Ascending aorta (tissue), 2 donors: ENCODE results near the gene ATIC. TPM values are rescaled to one million over a fixed set of nuclear protein-coding genes. Genes with fewer than 3 reads are reported as not detected.

Experiments
- DNase-seq, 2 donors: peaks; one replicate each; pipeline ENCODE4 v3.0.0-alpha.2; 2019; ENCODE audit warnings: low spot score in 2 of 2
- H3K27ac ChIP-seq, 2 donors: fragments of 200-600 bp; sonication (generic); one replicate each; pipeline ENCODE4 v1.5.1; 2016 to 2017; ENCODE audit warnings: mild to moderate bottlenecking in 1 of 2
- H3K27me3 ChIP-seq: fragments of 200-600 bp; sonication (generic); one replicate; pipeline ENCODE4 v1.5.1; 2017
- H3K36me3 ChIP-seq, 2 donors: fragments of 200-600 bp; sonication (generic); one replicate each; pipeline ENCODE4 v1.5.1; 2016
- H3K4me1 ChIP-seq, 2 donors: fragments of 200-600 bp; sonication (generic); one replicate each; pipeline ENCODE4 v1.5.1; 2016 to 2017; ENCODE audit warnings: mild to moderate bottlenecking in 1 of 2
- H3K4me3 ChIP-seq, 2 donors: fragments of 200-600 bp; sonication (generic); one replicate each; pipeline ENCODE4 v1.5.1; 2016 to 2017; ENCODE audit warnings: mild to moderate bottlenecking in 1 of 2
- H3K9me3 ChIP-seq, 2 donors: fragments of 200-600 bp; sonication (generic); one replicate each; pipeline ENCODE4 v1.5.1; 2016
- CTCF ChIP-seq, 3 experiments: fragments of 200-600 bp in 2 of 3; fragments of 450-650 bp in 1 of 3; sonication (generic) in 2 of 3; IDR thresholded peaks; one replicate each; pipeline ENCODE4 v1.5.1; 2016 to 2019; ENCODE audit warnings: antibody characterized with exemption in 3 of 3, mild to moderate bottlenecking in 1 of 3, moderate library complexity in 1 of 3
- intact Hi-C: fragments of 100-400 bp; cut with DNase I; formaldehyde crosslinking; loops from one replicate; pipeline ENCODE4 v1.15.1; 2023
- total RNA-seq: library from RNA; depleted of rRNA; stranded (reverse); fragments of >200 nt; gene quantifications from one replicate; pipeline ENCODE4 v1.1.0, GENCODE V29; 2016

The ATIC gene
- total RNA-seq, 1 donor from 2014 or later = 8.9 TPM

GRCh38 chr2:215374642-215375466 is 63.0 kb downstream of the ATIC start:
- Histone ChIP-seq H3K27ac (no peak overlapping the region), H3K27me3 (no peaks in the 10 kb centered on the region), H3K4me1 (no peaks in the 10 kb centered on the region), H3K36me3 (peaks cover 93 to 100% of the 10 kb centered on the region in 2 donors), H3K4me3 (no peak overlapping the region), H3K9me3 (no peaks in the 10 kb centered on the region)
- no peak for DNase-seq
- no peak for TF ChIP-seq CTCF (IDR thresholded peaks at IDR 0.05)
- intact Hi-C loops = no loop called here

GRCh38 chr2:215375467-215375830 is 63.6 kb downstream of the ATIC start:
- Histone ChIP-seq H3K4me3 (no peak overlapping the region), H3K4me1 (no peaks in the 10 kb centered on the region), H3K9me3 (no peaks in the 10 kb centered on the region), H3K27ac (no peak overlapping the region), H3K36me3 (peaks cover 93 to 100% of the 10 kb centered on the region in 2 donors), H3K27me3 (no peaks in the 10 kb centered on the region)
- intact Hi-C loops = no loop called here
- no peak for DNase-seq
- no peak for TF ChIP-seq CTCF (IDR thresholded peaks at IDR 0.05)

GRCh38 chr2:215376103-215376780 is 64.4 kb downstream of the ATIC start:
- Histone ChIP-seq H3K4me1 (no peaks in the 10 kb centered on the region), H3K9me3 (no peaks in the 10 kb centered on the region), H3K36me3 (peaks cover 94 to 100% of the 10 kb centered on the region in 2 donors), H3K4me3 (no peak overlapping the region), H3K27ac (no peak overlapping the region), H3K27me3 (no peaks in the 10 kb centered on the region)
- no peak for DNase-seq
- TF ChIP-seq CTCF (IDR thresholded peaks at IDR 0.05) = no peak
- intact Hi-C loops = no loop called here

GRCh38 chr2:215377283-215377682 is 65.4 kb downstream of the ATIC start:
- Histone ChIP-seq H3K36me3 (peaks cover 88 to 100% of the 10 kb centered on the region in 2 donors), H3K27ac (no peak overlapping the region), H3K4me1 (no peaks in the 10 kb centered on the region), H3K4me3 (no peak overlapping the region), H3K27me3 (no peaks in the 10 kb centered on the region), H3K9me3 (no peaks in the 10 kb centered on the region)
- intact Hi-C loops = no loop called here
- TF ChIP-seq CTCF (IDR thresholded peaks at IDR 0.05) = no peak
- DNase-seq = no peak

GRCh38 chr2:215378045-215378444 is 66.2 kb downstream of the ATIC start:
- no peak for DNase-seq
- intact Hi-C loops = no loop called here
- Histone ChIP-seq H3K4me3 (no peak overlapping the region), H3K4me1 (no peaks in the 10 kb centered on the region), H3K27me3 (no peaks in the 10 kb centered on the region), H3K36me3 (peaks cover 89 to 100% of the 10 kb centered on the region in 2 donors), H3K27ac (no peak overlapping the region), H3K9me3 (no peaks in the 10 kb centered on the region)
- no peak for TF ChIP-seq CTCF (IDR thresholded peaks at IDR 0.05)
